Anterior cingulate cortex (tissue), 58 donors: ENCODE results near the gene ALG13.
"Not testable (repeated sequence)": the region's sequence is repeated elsewhere in the genome, so short reads cannot be mapped to it uniquely, and the experiment has no call there.

Experiments
- DNase-seq, 58 donors: peaks; one replicate each; lab custom pipeline; 2025; lab: John Stamatoyannopoulos, UW

The ALG13 gene

GRCh38 chrX:111756486-111756885, 75.5 kb downstream of the ALG13 start:
- DNase-seq, result no peak

GRCh38 chrX:111759686-111760085, 78.7 kb downstream of the ALG13 start:
- DNase-seq, result no peak

DNA sequence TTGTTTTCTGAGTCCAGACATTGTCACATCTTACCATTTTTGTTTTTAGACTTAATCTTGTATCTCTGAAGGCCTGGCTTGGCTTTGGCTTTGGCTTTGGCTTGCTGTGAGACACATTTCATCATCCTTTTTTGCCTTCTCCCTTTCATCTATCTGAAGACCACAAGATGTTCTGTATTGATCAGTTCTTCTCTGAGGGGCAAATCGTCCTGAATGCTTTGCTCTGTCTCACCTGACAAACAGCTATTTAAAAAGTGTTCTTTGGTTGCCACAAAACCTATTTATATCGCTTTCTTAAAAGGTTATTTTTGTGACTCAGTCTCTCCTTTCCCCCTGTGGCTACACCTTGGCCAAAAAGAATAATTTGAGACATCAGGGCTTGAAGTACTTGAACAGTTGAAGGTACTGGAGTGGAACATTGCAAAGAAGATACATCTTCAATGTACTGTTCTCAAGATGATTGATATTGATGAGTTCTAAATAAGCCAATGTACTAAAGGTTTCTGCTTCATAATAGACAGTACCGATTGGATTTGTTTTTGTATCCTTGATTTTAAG, 80.7 kb downstream of the ALG13 start:
- DNase-seq, result no peak

- no peak for DNase-seq
Measured at GRCh38 chrX:111778591-111778990, 97.6 kb downstream of the ALG13 start.

- no peak for DNase-seq
Measured at GRCh38 chrX:111779582-111779981, 98.6 kb downstream of the ALG13 start.

DNA sequence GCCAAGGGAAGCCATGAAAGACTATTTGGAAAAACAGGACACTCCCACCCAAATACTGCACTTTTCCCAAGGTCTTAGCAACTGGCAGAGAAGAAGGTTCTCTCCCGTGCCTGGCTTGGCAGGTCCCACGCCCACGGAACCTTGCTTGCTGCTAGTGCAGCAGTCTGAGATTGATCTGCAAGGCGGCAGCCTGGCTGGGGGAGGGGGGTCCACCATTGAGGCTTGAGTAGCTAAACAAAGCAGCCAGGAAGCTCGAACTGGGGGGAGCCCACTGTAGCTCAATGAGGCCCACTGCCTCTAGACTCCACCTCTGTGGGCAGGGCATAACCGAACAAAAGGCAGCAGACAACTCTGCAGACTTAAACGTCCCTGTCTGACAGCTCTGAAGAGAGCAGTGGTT, 103.7 kb downstream of the ALG13 start:
- DNase-seq, result no peak

GRCh38 chrX:111790054-111790453, 109.1 kb downstream of the ALG13 start:
- not testable (repeated sequence) for DNase-seq
